ENCODE results near the gene VPS13C.

The VPS13C gene

GRCh38 chr15:61807281-61807929 is 252.8 kb downstream of the VPS13C start:
- no peak for DNase-seq
